C4-2B (cell line): ENCODE measurements around the gene HOXD11.

Experiments
- H3K27ac ChIP-seq: fragments of 450-650 bp; 2 replicates; pipeline ENCODE4 v1.5.1; 2017
- ZFX ChIP-seq: fragments of 450-650 bp; IDR thresholded peaks from 2 replicates; pipeline ENCODE4 v1.6.1; 2017
- TF ChIP-seq, protein P1 (sequence below): fragments of 450-650 bp; conservative IDR thresholded peaks from 2 replicates; pipeline ENCODE4 v1.5.1; 2017; ENCODE audit warnings: mild to moderate bottlenecking

Gene HOXD11

GRCh38 chr2:176124110-176124946 lies 17.2 kb downstream of the HOXD11 start:
- TF ChIP-seq, protein P1, sequence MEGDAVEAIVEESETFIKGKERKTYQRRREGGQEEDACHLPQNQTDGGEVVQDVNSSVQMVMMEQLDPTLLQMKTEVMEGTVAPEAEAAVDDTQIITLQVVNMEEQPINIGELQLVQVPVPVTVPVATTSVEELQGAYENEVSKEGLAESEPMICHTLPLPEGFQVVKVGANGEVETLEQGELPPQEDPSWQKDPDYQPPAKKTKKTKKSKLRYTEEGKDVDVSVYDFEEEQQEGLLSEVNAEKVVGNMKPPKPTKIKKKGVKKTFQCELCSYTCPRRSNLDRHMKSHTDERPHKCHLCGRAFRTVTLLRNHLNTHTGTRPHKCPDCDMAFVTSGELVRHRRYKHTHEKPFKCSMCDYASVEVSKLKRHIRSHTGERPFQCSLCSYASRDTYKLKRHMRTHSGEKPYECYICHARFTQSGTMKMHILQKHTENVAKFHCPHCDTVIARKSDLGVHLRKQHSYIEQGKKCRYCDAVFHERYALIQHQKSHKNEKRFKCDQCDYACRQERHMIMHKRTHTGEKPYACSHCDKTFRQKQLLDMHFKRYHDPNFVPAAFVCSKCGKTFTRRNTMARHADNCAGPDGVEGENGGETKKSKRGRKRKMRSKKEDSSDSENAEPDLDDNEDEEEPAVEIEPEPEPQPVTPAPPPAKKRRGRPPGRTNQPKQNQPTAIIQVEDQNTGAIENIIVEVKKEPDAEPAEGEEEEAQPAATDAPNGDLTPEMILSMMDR, result no peak
- no peak for TF ChIP-seq ZFX

GRCh38 chr2:176124947-176125771 lies 18.1 kb downstream of the HOXD11 start:
- no peak overlapping the region for H3K27ac ChIP-seq
- TF ChIP-seq ZFX, result no peak
- TF ChIP-seq, protein P1, result no peak

More at GRCh38 chr2:176124110-176124946, 17.2 kb downstream of the HOXD11 start:
- H3K27ac ChIP-seq, result no peak overlapping the region

DNA sequence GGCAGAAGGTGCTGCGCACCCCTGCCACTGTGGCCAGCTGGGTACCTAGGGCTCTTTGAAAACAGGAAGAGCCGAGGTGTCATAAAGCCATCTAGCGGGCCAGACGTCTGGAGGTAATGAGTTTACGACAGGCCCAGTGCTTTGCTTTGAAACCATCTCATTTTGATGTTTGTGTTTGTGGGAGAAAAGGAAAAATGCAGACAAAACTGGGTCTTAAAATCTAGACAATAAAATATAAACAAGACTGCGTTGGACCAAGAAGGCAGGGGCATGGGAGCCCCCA lies 18.6 kb downstream of the HOXD11 start:
- TF ChIP-seq, protein P1, result no peak
- no peak for TF ChIP-seq ZFX
- H3K27ac ChIP-seq, result no peak overlapping the region

DNA sequence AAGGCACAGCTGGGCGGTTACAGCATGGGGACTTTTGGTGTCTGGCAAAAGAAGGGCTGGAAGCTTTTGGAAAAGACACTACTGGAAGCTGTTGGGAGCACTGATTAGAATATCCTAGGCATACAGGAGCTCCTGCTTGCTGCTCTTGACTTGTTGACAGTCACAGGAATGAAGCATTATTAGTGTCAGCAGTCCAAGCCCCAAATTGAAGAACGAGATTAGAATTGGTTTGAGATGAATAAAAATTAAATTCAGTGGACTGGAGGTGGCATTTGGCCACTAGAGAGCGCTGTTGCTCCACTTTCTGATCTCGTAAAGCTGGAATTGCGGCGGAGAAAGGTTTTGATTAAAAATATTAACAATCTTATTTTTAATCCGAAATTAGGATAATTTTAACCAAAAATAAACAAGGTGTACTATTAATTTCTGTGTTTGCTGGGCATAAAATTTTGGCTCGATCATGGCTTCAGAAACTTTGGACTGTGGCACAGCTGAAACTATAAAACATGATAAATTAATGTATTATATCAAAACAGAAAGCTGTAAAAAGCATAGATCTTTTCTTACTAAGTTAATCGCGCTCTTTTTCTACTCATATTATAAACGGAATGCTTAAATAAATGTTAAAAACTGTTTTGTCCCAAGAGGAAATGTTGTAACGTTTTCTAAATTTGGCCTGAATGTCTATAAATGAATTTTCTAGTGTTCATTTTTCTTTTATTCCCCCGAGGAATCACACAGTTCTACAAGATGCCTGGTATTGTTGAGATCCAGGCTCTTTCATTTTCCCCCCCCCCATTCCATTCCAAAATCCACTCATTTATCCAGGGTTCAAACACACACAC lies 20.1 kb downstream of the HOXD11 start:
- H3K27ac ChIP-seq, result no peak overlapping the region
- TF ChIP-seq, protein P1, result peak; percentile 87
- no peak for TF ChIP-seq ZFX

DNA sequence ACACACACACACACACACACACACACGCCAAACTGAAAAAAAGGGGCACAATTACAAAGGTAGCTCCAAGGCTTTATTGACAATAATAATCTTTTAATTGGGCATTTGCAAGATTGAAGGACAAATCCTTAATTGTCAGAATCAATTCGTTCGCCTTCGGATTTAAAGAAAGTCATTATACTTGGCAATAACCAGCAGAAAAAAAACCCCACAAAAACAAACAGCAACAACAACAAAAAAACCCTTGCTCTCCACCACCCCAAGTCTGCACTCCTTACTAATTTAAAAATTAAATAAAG lies 20.6 kb downstream of the HOXD11 start:
- TF ChIP-seq ZFX, result no peak
- TF ChIP-seq, protein P1, result no peak
- no peak overlapping the region for H3K27ac ChIP-seq

DNA sequence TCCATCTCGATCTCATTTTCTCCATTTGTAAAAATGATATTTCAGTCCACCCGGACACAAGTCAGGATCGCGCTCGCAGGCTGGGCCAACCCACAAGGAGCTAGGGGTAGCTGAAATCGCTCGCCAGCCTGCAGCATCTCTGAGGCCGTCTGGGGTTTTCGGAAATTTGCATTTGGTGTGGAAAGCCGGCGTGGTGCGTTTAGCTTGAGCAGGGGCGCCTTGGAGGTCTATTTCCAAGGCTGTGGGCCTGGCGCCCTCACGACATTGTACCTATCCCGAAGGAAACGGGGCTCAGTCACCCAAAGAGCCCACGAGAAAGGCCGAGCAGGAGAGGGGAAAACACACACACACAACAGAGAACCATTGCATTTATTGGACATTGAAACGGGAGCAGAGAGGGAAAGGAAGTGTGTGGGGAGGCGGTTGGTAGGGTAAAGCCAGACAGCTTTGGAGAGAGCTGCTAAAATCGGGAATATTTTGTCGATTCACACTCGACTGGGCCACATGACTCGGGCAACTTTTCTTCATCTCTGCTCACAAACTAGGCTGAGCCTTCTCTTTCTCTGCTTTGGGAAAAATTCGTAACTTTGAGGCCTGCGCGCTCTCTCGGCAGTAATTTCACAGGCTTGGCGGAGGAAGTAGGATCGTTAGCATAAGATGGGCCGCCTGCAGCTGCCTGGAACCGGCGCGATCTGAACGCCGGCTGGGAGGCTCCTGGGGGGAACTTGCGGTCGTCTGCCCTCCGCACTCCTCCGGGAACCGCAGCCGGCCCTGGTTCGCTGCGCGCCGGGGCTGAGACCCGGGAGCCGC lies 21.3 kb downstream of the HOXD11 start:
- no peak for TF ChIP-seq ZFX
- TF ChIP-seq, protein P1, result no peak
- H3K27ac ChIP-seq, result no peak overlapping the region
